H9 (cell line): ENCODE measurements around the gene AP2A2. TPM values are rescaled to one million over a fixed set of nuclear protein-coding genes. Genes with fewer than 3 reads are reported as not detected.

Source experiments
- DNase-seq: peaks from one replicate; pipeline ENCODE4 v3.0.0-alpha.2; 2017
- H2AFZ ChIP-seq: one replicate; pipeline ENCODE4 v1.6.1; 2013; ENCODE audit warnings: mild to moderate bottlenecking, low read length, control low read depth, moderate library complexity
- H2AK5ac ChIP-seq: 2 replicates; pipeline ENCODE4 v1.6.1; 2013; ENCODE audit warnings: low read length, control low read depth, mixed read lengths; ENCODE audit not compliant: insufficient read length
- H2BK120ac ChIP-seq: one replicate; pipeline ENCODE4 v1.6.1; 2013; ENCODE audit warnings: low read depth, mild to moderate bottlenecking, low read length, control low read depth, inconsistent platforms; ENCODE audit not compliant: poor library complexity, severe bottlenecking
- H2BK12ac ChIP-seq: 2 replicates; pipeline ENCODE4 v1.6.1; 2013; ENCODE audit warnings: low read length, control low read depth, mixed read lengths, low read depth; ENCODE audit not compliant: insufficient read length
- H2BK15ac ChIP-seq: 2 replicates; pipeline ENCODE4 v1.6.1; 2013; ENCODE audit warnings: low read depth, low read length, control low read depth
- H2BK20ac ChIP-seq: one replicate; pipeline ENCODE4 v1.6.1; 2013; ENCODE audit warnings: low read depth, mild to moderate bottlenecking, low read length, control low read depth, inconsistent platforms; ENCODE audit not compliant: poor library complexity, severe bottlenecking
- H2BK5ac ChIP-seq: 2 replicates; pipeline ENCODE4 v1.6.1; 2013; ENCODE audit warnings: low read length, control low read depth, mixed read lengths; ENCODE audit not compliant: insufficient read length
- H3K14ac ChIP-seq: 2 replicates; pipeline ENCODE4 v1.6.1; 2013; ENCODE audit warnings: low read length, control low read depth; ENCODE audit not compliant: insufficient read depth
- H3K18ac ChIP-seq: 2 replicates; pipeline ENCODE4 v1.6.1; 2013; ENCODE audit warnings: low read depth, mild to moderate bottlenecking, mixed read lengths, low read length, control low read depth; ENCODE audit not compliant: insufficient read length
- H3K23ac ChIP-seq: 2 replicates; pipeline ENCODE4 v1.6.1; 2013; ENCODE audit warnings: low read length, control low read depth, mixed read lengths, low read depth; ENCODE audit not compliant: insufficient read length
- H3K23me2 ChIP-seq: 2 replicates; pipeline ENCODE4 v1.6.1; 2013; ENCODE audit warnings: low read depth, mild to moderate bottlenecking, mixed read lengths, low read length, control low read depth; ENCODE audit not compliant: insufficient read length, poor library complexity, severe bottlenecking
- H3K27ac ChIP-seq: 2 replicates; pipeline ENCODE4 v1.5.1; 2013; ENCODE audit warnings: low read length, control low read depth, mixed read lengths, low read depth; ENCODE audit not compliant: insufficient read length
- H3K27me3 ChIP-seq: 2 replicates; pipeline ENCODE4 v1.6.1; 2013; ENCODE audit warnings: low read length, control low read depth, inconsistent platforms; ENCODE audit not compliant: insufficient read depth
- H3K4ac ChIP-seq: 2 replicates; pipeline ENCODE4 v1.6.1; 2013; ENCODE audit warnings: low read depth, mild to moderate bottlenecking, control low read depth, inconsistent platforms, low read length, moderate library complexity
- H3K4me1 ChIP-seq: 2 replicates; pipeline ENCODE4 v1.6.1; 2013; ENCODE audit warnings: low read length, control low read depth, inconsistent platforms; ENCODE audit not compliant: insufficient read depth
- H3K4me2 ChIP-seq: 2 replicates; pipeline ENCODE4 v1.6.1; 2013; ENCODE audit warnings: low read length, control low read depth, mixed read lengths; ENCODE audit not compliant: insufficient read length, insufficient read depth
- H3K56ac ChIP-seq: 2 replicates; pipeline ENCODE4 v1.6.1; 2013; ENCODE audit warnings: low read depth, mild to moderate bottlenecking, mixed read lengths, low read length, control low read depth; ENCODE audit not compliant: insufficient read length
- H3K79me1 ChIP-seq: 2 replicates; pipeline ENCODE4 v1.6.1; 2013; ENCODE audit warnings: low read depth, mild to moderate bottlenecking, moderate library complexity, low read length, control low read depth, inconsistent platforms; ENCODE audit not compliant: insufficient read depth, poor library complexity, severe bottlenecking
- H3K79me2 ChIP-seq: 2 replicates; pipeline ENCODE4 v1.6.1; 2013; ENCODE audit warnings: low read length, control low read depth, inconsistent platforms; ENCODE audit not compliant: insufficient read depth
- H3K9ac ChIP-seq: 2 replicates; pipeline ENCODE4 v1.6.1; 2013; ENCODE audit warnings: low read length, control low read depth, mixed read lengths; ENCODE audit not compliant: insufficient read length; ENCODE audit errors: extremely low read depth
- H3K9me3 ChIP-seq: one replicate; pipeline ENCODE4 v1.6.1; 2013; ENCODE audit warnings: low read depth, low read length, inconsistent platforms; ENCODE audit not compliant: control insufficient read depth
- H3T11ph ChIP-seq: one replicate; pipeline ENCODE4 v1.6.1; 2013; ENCODE audit warnings: mild to moderate bottlenecking, low read length, control low read depth, inconsistent platforms
- H4K20me1 ChIP-seq: one replicate; pipeline ENCODE4 v1.6.1; 2013; ENCODE audit not compliant: control insufficient read depth, insufficient read length, insufficient read depth
- H4K5ac ChIP-seq: 2 replicates; pipeline ENCODE4 v1.6.1; 2013; ENCODE audit warnings: low read depth, mild to moderate bottlenecking, mixed read lengths, low read length, control low read depth; ENCODE audit not compliant: insufficient read length
- H4K8ac ChIP-seq: replicated peaks from 2 replicates; pipeline ENCODE4 v1.6.1; 2013; ENCODE audit warnings: low read length, control low read depth, mixed read lengths, low read depth; ENCODE audit not compliant: insufficient read length
- H4K91ac ChIP-seq: 2 replicates; pipeline ENCODE4 v1.6.1; 2013; ENCODE audit warnings: low read depth, mild to moderate bottlenecking, moderate library complexity, mixed read lengths, low read length, control low read depth; ENCODE audit not compliant: insufficient read length
- H3K27ac Mint-ChIP-seq, 3 experiments: 2 replicates in 2 of 3; 3 replicates in 1 of 3; pipeline ENCODE4 v1.8.0; 2020 to 2021; ENCODE audit warnings: mixed read lengths in 3 of 3, mild to moderate bottlenecking in 1 of 3, moderate library complexity in 1 of 3
- H3K27me3 Mint-ChIP-seq: 2 replicates; pipeline ENCODE4 v1.8.0; 2021; ENCODE audit warnings: low read depth, mild to moderate bottlenecking, moderate library complexity, mixed read lengths
- H3K36me3 Mint-ChIP-seq, 3 experiments: 2 replicates in 2 of 3; 3 replicates in 1 of 3; pipeline ENCODE4 v1.8.0; 2020 to 2021; ENCODE audit warnings: low read depth in 3 of 3, mixed read lengths in 3 of 3; ENCODE audit not compliant: insufficient read depth in 1 of 3
- H3K4me1 Mint-ChIP-seq, 2 experiments: 2 replicates each; pipeline ENCODE4 v1.8.0; 2020; ENCODE audit warnings: mixed read lengths in 2 of 2
- H3K4me3 Mint-ChIP-seq, 2 experiments: 2 replicates in 1 of 2; 3 replicates in 1 of 2; pipeline ENCODE4 v1.8.0; 2020 to 2021; ENCODE audit warnings: mild to moderate bottlenecking in 2 of 2, mixed read lengths in 2 of 2, moderate library complexity in 1 of 2
- H3K9me3 Mint-ChIP-seq, 2 experiments: 2 replicates in 1 of 2; 3 replicates in 1 of 2; pipeline ENCODE4 v1.8.0; 2020; ENCODE audit warnings: mild to moderate bottlenecking in 2 of 2, mixed read lengths in 2 of 2, moderate library complexity in 1 of 2
- WGBS: extraction: QIAGEN DNeasy Blood & Tissue Kit; methylation state at CpG from one replicate; pipeline ENCODE4 v1.1.7; 2013; ENCODE audit warnings: missing lambda C conversion rate, low lambda C conversion rate, mixed read lengths; ENCODE audit not compliant: insufficient read length; ENCODE audit errors: extremely low coverage; 5-methylcytosine and 5-hydroxymethylcytosine counted together
- total RNA-seq: library from RNA; stranded (reverse); gene quantifications from 2 replicates; pipeline ENCODE4 v1.2.1, GENCODE V29; 2021
- TF ChIP-seq, protein P1 (sequence below): fragments of 200-600 bp; sonication (generic); conservative IDR thresholded peaks from 3 replicates; pipeline ENCODE4 v1.8.0; 2021; ENCODE audit warnings: antibody characterized with exemption, mild to moderate bottlenecking

The AP2A2 gene
- total RNA-seq, 1 experiment from 2014 or later: 53.7 TPM

DNA sequence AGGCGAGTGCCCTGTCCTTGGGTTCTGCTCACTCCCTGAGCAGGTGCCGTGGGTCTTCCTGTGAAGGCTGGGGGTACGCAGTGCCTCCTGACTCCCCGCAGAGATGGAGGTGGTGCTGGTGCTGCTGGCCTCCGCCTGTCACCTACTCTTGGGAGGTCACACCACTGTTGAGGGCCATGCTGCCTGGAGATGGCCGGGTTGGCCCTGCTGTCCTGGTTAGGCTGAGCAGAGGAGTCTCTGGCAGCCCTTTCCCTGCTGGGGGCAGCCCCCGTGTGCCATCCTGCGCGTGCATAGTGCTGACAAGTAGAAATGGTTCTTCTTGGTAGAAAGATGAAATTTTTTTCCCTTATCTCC lies 61.3 kb downstream of the AP2A2 start:
- no peaks in the 10 kb centered on the region for H3K79me1 ChIP-seq

More for the DNA sequence above, 61.3 kb downstream of the AP2A2 start:
- Histone ChIP-seq H2BK120ac (no peak overlapping the region), H4K91ac (no peak overlapping the region), H3K9ac (no peak overlapping the region), H3K27me3 (no peaks in the 10 kb centered on the region), H2AFZ (no peak overlapping the region), H3T11ph (no peak overlapping the region), H2BK12ac (no peak overlapping the region), H3K79me2 (no peaks in the 10 kb centered on the region), H3K56ac (no peak overlapping the region), H3K9me3 (no peaks in the 10 kb centered on the region), H3K18ac (no peak overlapping the region), H2BK20ac (no peak overlapping the region), H3K4ac (no peak overlapping the region), H2BK15ac (no peak overlapping the region), H4K5ac (no peak overlapping the region), H3K23me2 (no peaks in the 10 kb centered on the region), H2BK5ac (no peak overlapping the region), H3K23ac (no peak overlapping the region), H4K8ac (no peak overlapping the region), H3K14ac (no peak overlapping the region; the same call in 1 of the 2 replicates), H4K20me1 (no peaks in the 10 kb centered on the region), H3K27ac (no peak overlapping the region), H2AK5ac (no peak overlapping the region), H3K4me2 (no peak overlapping the region), H3K4me1 (no peaks in the 10 kb centered on the region)
- Mint-ChIP-seq H3K27me3 (no peaks in the 10 kb centered on the region; the same call in 1 of the 2 replicates), H3K36me3 (peaks cover 19 to 71% (median 69%) of the 10 kb centered on the region in 3 experiments), H3K4me1 (no peaks in the 10 kb centered on the region), H3K27ac (no peak overlapping the region), H3K4me3 (no peak overlapping the region), H3K9me3 (no peaks in the 10 kb centered on the region)
- WGBS: no CpG with 5 or more reads among the region's 9 CpGs
- DNase-seq: no peak
- TF ChIP-seq, protein P1, sequence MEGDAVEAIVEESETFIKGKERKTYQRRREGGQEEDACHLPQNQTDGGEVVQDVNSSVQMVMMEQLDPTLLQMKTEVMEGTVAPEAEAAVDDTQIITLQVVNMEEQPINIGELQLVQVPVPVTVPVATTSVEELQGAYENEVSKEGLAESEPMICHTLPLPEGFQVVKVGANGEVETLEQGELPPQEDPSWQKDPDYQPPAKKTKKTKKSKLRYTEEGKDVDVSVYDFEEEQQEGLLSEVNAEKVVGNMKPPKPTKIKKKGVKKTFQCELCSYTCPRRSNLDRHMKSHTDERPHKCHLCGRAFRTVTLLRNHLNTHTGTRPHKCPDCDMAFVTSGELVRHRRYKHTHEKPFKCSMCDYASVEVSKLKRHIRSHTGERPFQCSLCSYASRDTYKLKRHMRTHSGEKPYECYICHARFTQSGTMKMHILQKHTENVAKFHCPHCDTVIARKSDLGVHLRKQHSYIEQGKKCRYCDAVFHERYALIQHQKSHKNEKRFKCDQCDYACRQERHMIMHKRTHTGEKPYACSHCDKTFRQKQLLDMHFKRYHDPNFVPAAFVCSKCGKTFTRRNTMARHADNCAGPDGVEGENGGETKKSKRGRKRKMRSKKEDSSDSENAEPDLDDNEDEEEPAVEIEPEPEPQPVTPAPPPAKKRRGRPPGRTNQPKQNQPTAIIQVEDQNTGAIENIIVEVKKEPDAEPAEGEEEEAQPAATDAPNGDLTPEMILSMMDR: no peak
